Activated CD4-positive, alpha-beta T cell treated with anti-CD3 and anti-CD28 coated beads for 1 hour (primary cell): Measurements from ENCODE around the gene FRMD5.
"Not testable (repeated sequence)": the region's sequence is repeated elsewhere in the genome, so short reads cannot be mapped to it uniquely, and the experiment has no call there.

Experiments used
- DNase-seq: peaks from one replicate; pipeline ENCODE4 v3.0.0-alpha.2; 2020

FRMD5 gene

DNA sequence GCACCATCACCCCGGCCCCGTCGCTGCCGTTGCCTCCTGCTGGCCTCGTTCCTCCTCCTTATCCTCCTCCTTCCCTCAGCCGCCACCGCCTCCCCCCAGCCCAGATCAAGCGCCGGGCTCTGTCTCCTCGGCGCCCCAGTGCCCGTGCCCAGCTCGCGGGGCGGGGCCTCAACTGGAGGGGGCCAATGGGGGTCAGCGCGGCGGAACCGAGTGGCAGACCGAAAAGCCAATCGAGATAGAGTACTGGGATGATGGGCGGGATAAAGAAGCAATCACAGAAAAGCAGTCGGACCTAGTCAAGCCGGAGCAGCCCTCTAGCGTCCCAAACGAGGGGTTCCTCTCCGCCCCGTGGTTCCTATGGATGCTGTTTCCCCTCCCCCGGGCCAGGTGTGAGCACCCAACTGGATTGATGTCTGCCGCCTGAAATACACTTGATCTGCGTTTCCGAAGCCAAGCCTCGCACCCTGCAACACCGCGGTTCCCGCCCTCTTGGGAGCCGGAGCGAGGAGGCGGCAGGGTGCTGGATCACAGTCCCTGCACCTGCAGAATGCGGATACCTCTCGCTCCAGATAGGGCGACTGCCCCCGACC lies at the start of gene FRMD5:
FRMD5 (minus strand) TSS at position 121 of the 590 bp plus-strand sequence.
- peak; percentile 81 for DNase-seq

GRCh38 chr15:44243829-44244228 lies 48.8 kb upstream of the FRMD5 start:
- no peak for DNase-seq

DNA sequence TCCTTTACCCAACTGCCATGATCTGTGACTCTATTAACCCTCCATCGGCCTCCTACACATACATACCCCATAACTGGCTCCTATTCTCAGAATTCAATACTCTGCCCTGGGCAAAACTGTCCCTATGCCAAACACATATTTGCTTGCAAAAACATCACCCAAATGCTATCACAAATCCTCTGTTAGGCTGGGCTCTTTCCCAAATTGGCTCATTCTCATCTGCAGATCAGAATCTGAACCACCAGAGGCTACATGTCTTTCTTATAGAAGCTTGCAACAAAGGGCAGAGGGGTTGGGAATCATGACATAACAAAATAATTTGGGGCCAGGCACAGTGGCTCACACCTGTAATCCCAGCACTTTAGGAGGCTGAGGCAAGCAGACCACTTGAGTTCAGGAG lies 48.1 kb upstream of the FRMD5 start:
- DNase-seq, result no peak

- no peak for DNase-seq
Measured at GRCh38 chr15:44231842-44232241, 36.8 kb upstream of the FRMD5 start.

- DNase-seq, result not testable (repeated sequence)
Measured at GRCh38 chr15:44229301-44229700, 34.2 kb upstream of the FRMD5 start.

DNA sequence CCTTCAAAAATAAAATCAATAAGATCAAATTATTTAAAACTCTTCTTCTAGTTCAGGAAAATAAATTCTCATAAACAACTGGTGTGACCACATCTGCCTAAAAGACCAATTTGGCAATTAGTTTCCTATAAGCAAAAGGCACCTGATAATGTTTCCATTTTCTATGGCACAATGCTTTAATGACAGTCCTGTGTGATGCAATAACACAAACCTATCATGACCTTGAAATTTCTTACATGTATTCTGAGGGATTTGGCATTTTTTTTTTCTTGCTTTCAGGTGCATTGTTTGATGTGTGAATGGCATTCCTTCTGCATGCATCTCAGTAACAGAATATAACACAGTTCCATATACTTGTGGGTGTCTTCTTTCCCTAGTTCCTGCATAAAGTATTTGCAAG lies 32.5 kb upstream of the FRMD5 start:
- no peak for DNase-seq

- not testable (repeated sequence) for DNase-seq
Measured at GRCh38 chr15:44227001-44227400, 31.9 kb upstream of the FRMD5 start.

DNA sequence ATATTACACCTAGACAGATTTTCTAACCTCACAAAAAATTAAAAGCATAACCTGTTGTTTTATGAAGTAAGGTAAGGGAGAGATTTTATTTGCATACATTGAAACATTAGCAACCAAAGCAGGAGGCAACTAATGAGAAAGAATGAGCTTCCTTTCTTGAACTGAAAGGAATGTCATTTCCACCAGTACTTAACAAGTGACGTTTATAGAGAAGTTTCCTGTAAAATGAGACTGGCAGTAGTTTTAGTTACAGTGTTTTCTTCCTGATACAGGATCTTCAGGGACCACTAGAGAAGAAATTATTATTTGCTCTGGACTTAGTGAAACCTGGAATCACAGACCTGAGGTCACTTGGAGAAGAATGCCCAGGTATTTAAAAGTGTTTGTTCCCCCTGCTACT lies 27.4 kb upstream of the FRMD5 start:
- DNase-seq, result no peak

DNA sequence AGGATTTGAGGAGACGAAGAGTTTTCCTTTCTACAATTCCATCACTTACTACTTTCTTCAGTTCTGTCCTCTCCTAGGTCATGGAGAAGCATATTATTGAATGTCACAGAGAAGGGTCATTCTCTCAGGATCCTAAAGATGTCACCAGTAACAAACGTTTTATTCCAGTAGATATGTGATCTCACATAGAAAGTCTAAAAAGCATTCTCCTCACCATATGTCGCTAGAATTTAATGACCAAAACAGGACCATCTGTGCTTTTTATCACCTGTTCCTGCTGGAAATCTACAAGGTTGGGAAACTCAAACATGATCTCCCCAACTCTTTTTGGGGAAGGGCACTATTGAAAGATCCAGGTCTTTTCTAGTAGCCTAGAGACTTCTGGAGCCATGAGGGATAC lies 24.0 kb upstream of the FRMD5 start:
- DNase-seq, result no peak

DNA sequence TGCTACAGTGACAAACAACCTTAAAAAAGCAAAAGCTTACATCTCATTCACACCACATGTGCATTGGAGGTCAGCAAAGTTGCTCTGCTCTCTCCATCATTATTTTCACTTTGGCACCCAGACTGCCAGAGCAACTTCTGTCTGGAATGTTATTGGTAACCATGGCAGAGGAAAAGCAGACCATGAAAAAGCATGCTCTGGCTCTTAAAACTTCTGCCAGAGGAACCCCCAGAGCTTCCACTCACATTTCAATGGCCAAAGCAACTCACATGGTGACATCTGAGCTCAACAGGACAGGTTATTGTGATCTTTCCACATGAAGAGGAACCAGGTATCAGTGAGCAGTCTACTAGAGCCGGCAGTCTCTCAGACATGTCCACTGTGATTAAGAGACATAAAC lies 21.9 kb upstream of the FRMD5 start:
- DNase-seq, result no peak

DNA sequence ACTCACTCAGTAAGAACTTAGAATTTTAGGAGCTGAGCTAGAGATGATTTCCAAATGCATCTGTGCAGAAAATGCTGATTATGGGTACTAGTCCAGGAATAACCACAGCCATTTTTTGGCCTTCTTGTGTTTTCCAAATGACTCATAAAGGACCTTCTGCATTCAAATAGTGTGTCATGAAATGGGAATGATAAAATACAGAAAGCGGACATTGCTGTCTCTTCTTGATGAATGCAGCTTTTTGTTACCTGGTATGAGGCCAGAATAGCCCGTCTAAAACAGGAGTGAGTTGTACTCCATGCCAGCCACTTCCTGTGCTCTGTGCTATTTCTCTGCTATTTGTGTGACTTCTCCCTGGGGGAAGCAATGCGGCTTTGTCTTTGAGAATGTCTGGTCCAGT lies 20.5 kb upstream of the FRMD5 start:
- no peak for DNase-seq

- no peak for DNase-seq
Measured at GRCh38 chr15:44208956-44209355, 13.9 kb upstream of the FRMD5 start.

DNA sequence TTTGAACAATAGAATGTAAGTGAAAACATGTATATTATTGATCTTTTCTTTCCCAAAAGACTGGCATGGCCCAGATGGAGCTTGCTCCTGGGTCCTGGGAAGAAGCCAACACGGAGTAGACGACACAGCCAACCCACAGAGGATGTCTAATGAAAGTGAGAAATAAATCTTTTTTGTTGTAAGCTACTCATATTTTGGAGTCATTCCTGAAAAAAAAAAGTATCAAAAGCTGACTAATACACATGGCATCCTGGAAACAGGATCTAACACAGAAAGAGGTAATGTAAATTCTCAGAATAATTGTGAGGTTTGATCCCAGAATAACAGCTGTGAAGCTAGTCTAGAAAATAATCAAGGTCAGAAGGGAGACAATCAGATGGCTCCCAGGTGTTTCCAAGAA lies 12.6 kb upstream of the FRMD5 start:
- no peak for DNase-seq

- no peak for DNase-seq
Measured at GRCh38 chr15:44199393-44199792, 4.3 kb upstream of the FRMD5 start.

DNA sequence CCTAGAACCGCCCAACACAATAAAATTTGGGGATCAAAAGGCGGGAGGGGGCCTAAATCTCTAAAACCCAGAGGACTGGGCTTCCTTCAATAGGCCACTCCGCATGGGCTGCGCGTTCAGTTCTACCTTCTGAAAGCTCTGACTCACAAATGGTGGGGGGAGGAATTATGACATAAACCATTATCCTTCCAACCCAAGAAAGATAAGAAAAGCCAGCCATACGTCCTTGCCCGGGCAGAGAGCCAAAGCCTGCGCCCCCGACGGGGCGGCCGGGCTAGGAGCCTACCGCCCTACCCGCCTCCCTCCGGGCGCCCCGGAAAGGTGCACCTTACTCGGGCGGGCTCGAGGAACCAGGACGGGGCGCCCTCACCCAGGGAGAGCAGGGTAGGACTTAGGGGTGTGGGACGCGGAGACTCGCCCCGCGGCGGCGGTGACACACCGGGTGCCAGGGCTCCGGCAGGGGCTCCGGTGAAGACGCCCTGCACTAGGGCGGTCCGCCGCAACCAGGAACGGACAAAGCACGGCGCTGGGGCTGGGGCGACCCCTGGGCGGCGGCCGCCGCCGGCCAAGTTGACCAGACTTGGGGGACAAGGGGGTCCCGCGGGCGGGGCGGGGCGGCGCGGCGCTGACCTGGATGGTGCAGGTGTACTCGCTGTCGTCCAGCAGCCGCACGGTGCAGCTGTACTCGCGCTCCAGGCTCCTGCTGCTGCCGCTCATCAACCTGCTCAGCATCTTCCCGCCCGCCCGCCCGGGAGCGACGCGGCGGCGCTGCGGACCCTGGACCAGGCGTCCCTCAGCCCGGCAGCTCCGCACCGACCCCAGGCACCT lies 534 bp downstream of the FRMD5 start:
- DNase-seq, result peak; percentile 12

- no peak for DNase-seq
Measured at GRCh38 chr15:44193651-44194322, 1.3 kb downstream of the FRMD5 start.

DNA sequence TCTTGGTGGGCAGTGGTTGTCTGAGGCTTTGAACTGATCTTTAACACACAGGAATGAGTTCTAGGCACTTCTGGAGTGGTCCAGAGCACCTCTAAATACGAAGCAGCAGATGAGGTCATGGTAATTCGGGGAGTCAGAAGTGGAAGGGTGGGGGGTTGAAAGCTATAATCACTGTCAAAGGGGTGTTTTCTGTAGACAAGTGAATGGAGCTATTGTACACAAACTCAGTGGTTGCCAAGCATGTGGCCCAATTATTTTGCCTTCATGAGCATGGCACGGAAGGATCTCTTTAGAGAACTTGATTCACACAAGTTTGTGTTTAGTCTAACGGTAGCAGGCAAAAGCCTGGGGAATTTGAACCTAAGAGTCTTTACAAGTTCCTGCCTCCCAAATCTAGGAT lies 6.3 kb downstream of the FRMD5 start:
- DNase-seq, result no peak

GRCh38 chr15:44186705-44187104 lies 8.4 kb downstream of the FRMD5 start:
- DNase-seq, result no peak

DNA sequence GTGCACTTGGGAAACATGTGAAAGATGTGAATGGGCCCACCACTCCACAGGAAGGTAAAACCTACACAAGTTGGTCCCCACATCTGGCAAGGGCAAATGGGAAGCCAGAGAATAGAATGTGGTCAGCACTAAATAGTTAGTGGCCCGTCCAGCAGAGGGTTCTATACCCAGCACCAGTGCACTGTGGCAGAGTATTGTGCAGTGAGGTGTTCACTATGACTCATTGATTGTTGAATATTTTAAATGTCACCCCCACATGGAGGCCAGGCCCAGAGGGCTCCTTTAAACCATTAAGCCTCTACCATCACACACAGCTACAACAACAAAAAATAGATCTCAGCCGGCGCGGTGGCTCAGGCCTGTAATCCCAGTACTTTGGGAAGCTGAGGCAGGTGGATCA lies 11.7 kb downstream of the FRMD5 start:
- DNase-seq, result no peak

GRCh38 chr15:44181410-44181809 lies 13.7 kb downstream of the FRMD5 start:
- no peak for DNase-seq

GRCh38 chr15:44177139-44177538 lies 17.9 kb downstream of the FRMD5 start:
- no peak for DNase-seq

GRCh38 chr15:44173813-44174212 lies 21.3 kb downstream of the FRMD5 start:
- DNase-seq, result no peak

DNA sequence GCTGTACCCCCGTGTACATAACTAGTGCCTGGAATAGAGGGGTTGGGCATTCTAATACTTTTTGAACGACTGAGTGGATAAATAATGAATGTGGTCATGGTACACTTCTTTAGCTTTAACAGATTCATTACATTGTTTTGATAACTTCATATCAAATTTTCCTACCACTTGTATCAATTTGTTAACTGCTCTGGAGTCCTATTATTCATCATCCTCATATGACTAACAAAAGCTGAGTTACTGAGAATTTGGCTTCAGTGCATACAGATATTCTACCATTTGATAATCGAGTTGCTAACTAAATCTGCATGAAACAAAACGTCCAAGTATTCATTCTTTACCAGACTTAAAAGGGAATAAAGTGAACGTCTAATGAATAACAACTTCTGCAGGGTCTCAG lies 31.7 kb downstream of the FRMD5 start:
- no peak for DNase-seq

GRCh38 chr15:44160796-44161195 lies 34.3 kb downstream of the FRMD5 start:
- DNase-seq, result no peak
